HuH-7 (cell line): ENCODE results near the gene TPCN2.

Source experiments
- DNase-seq: peaks from one replicate; pipeline ENCODE4 v3.0.0; 2011; ENCODE audit warnings: low spot score

TPCN2 gene

GRCh38 chr11:69167130-69167915 is 118.6 kb downstream of the TPCN2 start:
- no peak for DNase-seq

GRCh38 chr11:69167916-69168691 is 119.4 kb downstream of the TPCN2 start:
- DNase-seq, result no peak

- no peak for DNase-seq
Observed at GRCh38 chr11:69169479-69169878, 120.7 kb downstream of the TPCN2 start.

- DNase-seq, result no peak
Observed at GRCh38 chr11:69170704-69171103, 122.0 kb downstream of the TPCN2 start.

- DNase-seq, result no peak
Observed at GRCh38 chr11:69171476-69172240, 122.9 kb downstream of the TPCN2 start.

- DNase-seq, result no peak
Observed at GRCh38 chr11:69172674-69173073, 123.9 kb downstream of the TPCN2 start.

- DNase-seq, result no peak
Observed at GRCh38 chr11:69173331-69173730, 124.6 kb downstream of the TPCN2 start.

- no peak for DNase-seq
Observed at GRCh38 chr11:69173925-69174581, 125.3 kb downstream of the TPCN2 start.

- DNase-seq, result no peak
Observed at GRCh38 chr11:69174841-69175240, 126.1 kb downstream of the TPCN2 start.

GRCh38 chr11:69178819-69179482 is 130.2 kb downstream of the TPCN2 start:
- DNase-seq, result peak; percentile 85

GRCh38 chr11:69180226-69180625 is 131.5 kb downstream of the TPCN2 start:
- no peak for DNase-seq

- DNase-seq, result no peak
Observed at GRCh38 chr11:69180726-69181125, 132.0 kb downstream of the TPCN2 start.

GRCh38 chr11:69183613-69184012 is 134.9 kb downstream of the TPCN2 start:
- DNase-seq, result no peak
